HEK293 (cell line): ENCODE data around the gene GTF2A1L.
A peak's percentile ranks its signal among the peaks of the same experiment; 100 is the strongest.

ENCODE experiments used
- CTCF ChIA-PET: fragments of 350-600 bp; formaldehyde crosslinking; extraction: SDS; loops from one replicate; lab custom pipeline; 2021; ENCODE audit warnings: antibody characterized with exemption; lab: Yijun Ruan, JAX
- POLR2A ChIA-PET: fragments of 300-600 bp; formaldehyde crosslinking; extraction: SDS; loops from one replicate; lab custom pipeline; 2020; ENCODE audit warnings: antibody characterized with exemption, inconsistent platforms; lab: Yijun Ruan, JAX
- H3K27ac ChIP-seq: fragments of 200-500 bp; sonication (Bioruptor generic); 2 replicates; pipeline ENCODE4 v1.5.1; 2014; ENCODE audit warnings: low read depth, low read length, control low read depth, inconsistent platforms; ENCODE audit errors: extremely low read depth
- H3K36me3 ChIP-seq, 2 experiments: fragments of 200-500 bp in 1 of 2; sonication (Bioruptor generic) in 1 of 2; 1 replicate in 1 of 2; 2 replicates in 1 of 2; pipeline ENCODE4 v1.5.1; 2014 to 2017; ENCODE audit warnings: inconsistent platforms in 2 of 2, low read length in 2 of 2; ENCODE audit not compliant: control insufficient read depth in 2 of 2, insufficient read depth in 1 of 2
- H3K4me1 ChIP-seq: fragments of 200-500 bp; sonication (Bioruptor generic); 2 replicates; pipeline ENCODE4 v1.5.1; 2014; ENCODE audit warnings: mild to moderate bottlenecking, low read length, inconsistent platforms; ENCODE audit not compliant: control insufficient read depth, insufficient read depth
- H3K4me3 ChIP-seq: 2 replicates; pipeline ENCODE4 v1.5.1; 2011; ENCODE audit warnings: low read depth, mild to moderate bottlenecking, control low read depth, low read length, moderate library complexity
- H3K9me3 ChIP-seq: fragments of 200-500 bp; sonication (Bioruptor generic); 2 replicates; pipeline ENCODE4 v1.5.1; 2014; ENCODE audit warnings: low read depth, low read length, inconsistent platforms; ENCODE audit not compliant: control insufficient read depth, insufficient read depth
- GFI1B ChIP-seq: fragments of 450-650 bp; formaldehyde crosslinking; IDR thresholded peaks from 2 replicates; pipeline ENCODE4 v1.5.1; 2016; ENCODE audit warnings: missing biosample characterization, missing genetic modification characterization
- MEIS1 ChIP-seq: sonication (generic); formaldehyde crosslinking; IDR thresholded peaks from 2 replicates; pipeline ENCODE4 v1.8.1; 2022; ENCODE audit warnings: missing genetic modification reagents, mild to moderate bottlenecking, borderline replicate concordance
- PRDM2 ChIP-seq: fragments of 450-650 bp; formaldehyde crosslinking; IDR thresholded peaks from 2 replicates; pipeline ENCODE4 v1.5.1; 2016; ENCODE audit warnings: missing biosample characterization, missing genetic modification characterization, borderline replicate concordance
- ZBTB21 ChIP-seq: fragments of 450-650 bp; formaldehyde crosslinking; IDR thresholded peaks from 2 replicates; pipeline ENCODE4 v1.5.1; 2017; ENCODE audit warnings: missing biosample characterization, missing genetic modification characterization
- ZIC2 ChIP-seq: fragments of 450-650 bp; formaldehyde crosslinking; IDR thresholded peaks from 2 replicates; pipeline ENCODE4 v1.5.1; 2016; ENCODE audit warnings: missing biosample characterization, missing genetic modification characterization
- ZNF133 ChIP-seq: fragments of 450-650 bp; formaldehyde crosslinking; IDR thresholded peaks from 2 replicates; pipeline ENCODE4 v1.5.1; 2016; ENCODE audit warnings: missing biosample characterization, missing genetic modification characterization
- ZNF157 ChIP-seq: fragments of 450-650 bp; formaldehyde crosslinking; IDR thresholded peaks from 2 replicates; pipeline ENCODE4 v1.5.1; 2016; ENCODE audit warnings: missing biosample characterization, missing genetic modification characterization
- ZNF169 ChIP-seq: fragments of 450-650 bp; formaldehyde crosslinking; IDR thresholded peaks from 2 replicates; pipeline ENCODE4 v1.5.1; 2016; ENCODE audit warnings: missing biosample characterization, missing genetic modification characterization
- ZNF18 ChIP-seq: fragments of 450-650 bp; formaldehyde crosslinking; IDR thresholded peaks from 2 replicates; pipeline ENCODE4 v1.5.1; 2016; ENCODE audit warnings: missing biosample characterization, missing genetic modification characterization
- ZNF221 ChIP-seq: fragments of 450-650 bp; formaldehyde crosslinking; IDR thresholded peaks from 2 replicates; pipeline ENCODE4 v1.5.1; 2017; ENCODE audit warnings: missing biosample characterization, missing genetic modification characterization, borderline replicate concordance
- ZNF266 ChIP-seq: fragments of 450-650 bp; formaldehyde crosslinking; IDR thresholded peaks from 2 replicates; pipeline ENCODE4 v1.5.1; 2016; ENCODE audit warnings: missing biosample characterization, missing genetic modification characterization, low read depth
- ZNF362 ChIP-seq: fragments of 450-650 bp; formaldehyde crosslinking; IDR thresholded peaks from 2 replicates; pipeline ENCODE4 v1.5.1; 2016; ENCODE audit warnings: missing biosample characterization, missing genetic modification characterization
- ZNF513 ChIP-seq: fragments of 450-650 bp; IDR thresholded peaks from 2 replicates; pipeline ENCODE4 v1.5.1; 2018; ENCODE audit warnings: missing biosample characterization, missing genetic modification characterization
- ZNF560 ChIP-seq: fragments of 450-650 bp; formaldehyde crosslinking; IDR thresholded peaks from 2 replicates; pipeline ENCODE4 v1.5.1; 2017; ENCODE audit warnings: missing biosample characterization, missing genetic modification characterization, borderline replicate concordance
- ZNF664 ChIP-seq: fragments of 450-650 bp; formaldehyde crosslinking; IDR thresholded peaks from 2 replicates; pipeline ENCODE4 v1.5.1; 2016; ENCODE audit warnings: missing biosample characterization, missing genetic modification characterization
- ZNF837 ChIP-seq: fragments of 450-650 bp; formaldehyde crosslinking; IDR thresholded peaks from 2 replicates; pipeline ENCODE4 v1.5.1; 2016; ENCODE audit warnings: missing biosample characterization, missing genetic modification characterization

The GTF2A1L gene

GRCh38 chr2:48685126-48685525 lies 67.5 kb downstream of the GTF2A1L start:
- Histone ChIP-seq H3K27ac (no peak overlapping the region), H3K4me1 (no peaks in the 10 kb centered on the region), H3K36me3 (no peaks in the 10 kb centered on the region), H3K9me3 (no peaks in the 10 kb centered on the region), H3K4me3 (no peak overlapping the region)
- POLR2A ChIA-PET = no interaction called here
- no peak for TF ChIP-seq PRDM2 (tag by site-specific recombination)
- no peak for TF ChIP-seq ZNF560 (tag by site-specific recombination)
- TF ChIP-seq ZNF513 = no peak
- TF ChIP-seq ZNF362 (tag by site-specific recombination) = no peak
- TF ChIP-seq ZNF837 = no peak
- no peak for TF ChIP-seq ZNF133 (tag by site-specific recombination)
- no peak for TF ChIP-seq ZNF169 (tag by site-specific recombination)
- no peak for TF ChIP-seq ZNF18
- TF ChIP-seq ZBTB21 = no peak
- TF ChIP-seq ZNF266 = no peak
- no peak for TF ChIP-seq GFI1B (tag by site-specific recombination)
- no peak for TF ChIP-seq ZNF221 (tag by site-specific recombination)
- TF ChIP-seq ZNF664 (tag by site-specific recombination) = no peak
- no peak for TF ChIP-seq ZIC2 (tag by site-specific recombination)
- CTCF ChIA-PET = no interaction called here

GRCh38 chr2:48691935-48692691 lies 74.5 kb downstream of the GTF2A1L start:
- ChIA-PET CTCF (no interaction called here), POLR2A (no interaction called here)
- TF ChIP-seq MEIS1 (CRISPR knock-in tag) (0 out of 2 replicates have a peak, but pooled peaks have one; percentile 61), ZNF157 (tag by site-specific recombination) (no peak)
- no peak overlapping the region for H3K27ac ChIP-seq
- no peak overlapping the region for H3K4me3 ChIP-seq
- H3K4me1 ChIP-seq = no peaks in the 10 kb centered on the region
- H3K36me3 ChIP-seq = no peaks in the 10 kb centered on the region
- no peaks in the 10 kb centered on the region for H3K9me3 ChIP-seq
